ENCODE data around the gene MYO18B.

Gene MYO18B

GRCh38 chr22:25746012-25746373, 4.0 kb downstream of the MYO18B start:
- Histone ChIP-seq H3K9me3 (ENCODE audit: insufficient read depth, low read length) (no peaks in the 10 kb centered on the region), H3K4me3 (ENCODE audit: insufficient read depth, low read length, poor library complexity, severe bottlenecking) (no peak overlapping the region), H3K9ac (ENCODE audit: low read length) (no peak overlapping the region), H3K36me3 (ENCODE audit: low read length) (no peaks in the 10 kb centered on the region), H3K27me3 (ENCODE audit: low read length) (no peaks in the 10 kb centered on the region), H3F3A (ENCODE audit: insufficient read depth) (no peaks in the 10 kb centered on the region), H3K4me2 (ENCODE audit: low read depth, low read length, poor library complexity, severe bottlenecking) (no peak overlapping the region), H3K9me2 (replicated peaks; ENCODE audit: insufficient read depth, low read length) (no peaks in the 10 kb centered on the region), H4K20me1 (ENCODE audit: low read depth, low read length) (no peaks in the 10 kb centered on the region), H3K79me2 (ENCODE audit: insufficient read depth, low read length) (no peaks in the 10 kb centered on the region), H3K27ac (ENCODE audit: low read depth, low read length) (no peak overlapping the region), H2AFZ (ENCODE audit: low read depth, low read length, severe bottlenecking) (no peak overlapping the region)
- TF ChIP-seq EZH2phosphoT487 (conservative IDR thresholded peaks at IDR 0.05; ENCODE audit: low read length) (no peak), CTCF (IDR thresholded peaks at IDR 0.05; ENCODE audit: insufficient read depth, low read length, poor library complexity, severe bottlenecking) (no peak)

- Histone ChIP-seq H3K27ac (ENCODE audit: low read depth, low read length) (no peak overlapping the region), H3K4me2 (ENCODE audit: low read depth, low read length, poor library complexity, severe bottlenecking) (no peak overlapping the region), H2AFZ (ENCODE audit: low read depth, low read length, severe bottlenecking) (no peak overlapping the region)
Observed at GRCh38 chr22:25747245-25747944, 5.4 kb downstream of the MYO18B start.

DNA sequence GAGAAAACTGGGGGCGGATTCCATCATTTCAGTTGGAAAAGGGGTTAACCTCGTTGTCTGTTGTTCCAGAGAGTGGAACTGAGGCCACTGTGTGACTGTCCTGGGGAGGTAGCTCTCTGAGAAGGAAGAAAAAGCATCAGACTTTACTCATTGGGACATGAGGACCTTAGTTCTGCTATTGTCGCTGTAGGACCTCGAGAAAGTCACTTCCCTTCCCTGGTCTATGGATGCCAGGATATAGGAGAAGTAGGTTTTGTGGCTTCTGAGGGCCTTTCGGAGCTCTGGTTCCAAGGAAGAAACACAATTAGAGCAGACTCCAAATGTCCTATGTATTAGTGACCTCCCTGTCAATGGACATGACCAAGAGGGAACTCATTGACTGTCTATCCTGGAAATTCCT, 6.2 kb downstream of the MYO18B start:
- Histone ChIP-seq H3K4me3 (ENCODE audit: insufficient read depth, low read length, poor library complexity, severe bottlenecking) (no peak overlapping the region), H2AFZ (ENCODE audit: low read depth, low read length, severe bottlenecking) (no peak overlapping the region), H3F3A (ENCODE audit: insufficient read depth) (no peaks in the 10 kb centered on the region), H3K27ac (ENCODE audit: low read depth, low read length) (no peak overlapping the region), H3K9me3 (ENCODE audit: insufficient read depth, low read length) (no peaks in the 10 kb centered on the region), H4K20me1 (ENCODE audit: low read depth, low read length) (no peaks in the 10 kb centered on the region), H3K9me2 (replicated peaks; ENCODE audit: insufficient read depth, low read length) (no peaks in the 10 kb centered on the region), H3K4me2 (ENCODE audit: low read depth, low read length, poor library complexity, severe bottlenecking) (no peak overlapping the region), H3K9ac (ENCODE audit: low read length) (no peak overlapping the region), H3K79me2 (ENCODE audit: insufficient read depth, low read length) (no peaks in the 10 kb centered on the region), H3K27me3 (ENCODE audit: low read length) (no peaks in the 10 kb centered on the region), H3K36me3 (ENCODE audit: low read length) (no peaks in the 10 kb centered on the region)
- no peak for TF ChIP-seq CTCF (IDR thresholded peaks at IDR 0.05; ENCODE audit: insufficient read depth, low read length, poor library complexity, severe bottlenecking)
- no peak for TF ChIP-seq EZH2phosphoT487 (conservative IDR thresholded peaks at IDR 0.05; ENCODE audit: low read length)

More at GRCh38 chr22:25747245-25747944, 5.4 kb downstream of the MYO18B start:
- Histone ChIP-seq H3K9me3 (ENCODE audit: insufficient read depth, low read length) (no peaks in the 10 kb centered on the region), H3K4me3 (ENCODE audit: insufficient read depth, low read length, poor library complexity, severe bottlenecking) (no peak overlapping the region), H3K79me2 (ENCODE audit: insufficient read depth, low read length) (no peaks in the 10 kb centered on the region), H3F3A (ENCODE audit: insufficient read depth) (no peaks in the 10 kb centered on the region), H3K9ac (ENCODE audit: low read length) (no peak overlapping the region), H4K20me1 (ENCODE audit: low read depth, low read length) (no peaks in the 10 kb centered on the region), H3K9me2 (replicated peaks; ENCODE audit: insufficient read depth, low read length) (no peaks in the 10 kb centered on the region), H3K36me3 (ENCODE audit: low read length) (no peaks in the 10 kb centered on the region), H3K27me3 (ENCODE audit: low read length) (no peaks in the 10 kb centered on the region)
- TF ChIP-seq CTCF (IDR thresholded peaks at IDR 0.05; ENCODE audit: insufficient read depth, low read length, poor library complexity, severe bottlenecking) (no peak), EZH2phosphoT487 (conservative IDR thresholded peaks at IDR 0.05; ENCODE audit: low read length) (no peak)

All from SU-DHL-6 (cell line).